Measurements from ENCODE around the gene ATG101. TPM values are rescaled to one million over a fixed set of nuclear protein-coding genes. Genes with fewer than 3 reads are reported as not detected.

ATG101 gene
- total RNA-seq, 1 donor from 2014 or later: 66.2 TPM

DNA sequence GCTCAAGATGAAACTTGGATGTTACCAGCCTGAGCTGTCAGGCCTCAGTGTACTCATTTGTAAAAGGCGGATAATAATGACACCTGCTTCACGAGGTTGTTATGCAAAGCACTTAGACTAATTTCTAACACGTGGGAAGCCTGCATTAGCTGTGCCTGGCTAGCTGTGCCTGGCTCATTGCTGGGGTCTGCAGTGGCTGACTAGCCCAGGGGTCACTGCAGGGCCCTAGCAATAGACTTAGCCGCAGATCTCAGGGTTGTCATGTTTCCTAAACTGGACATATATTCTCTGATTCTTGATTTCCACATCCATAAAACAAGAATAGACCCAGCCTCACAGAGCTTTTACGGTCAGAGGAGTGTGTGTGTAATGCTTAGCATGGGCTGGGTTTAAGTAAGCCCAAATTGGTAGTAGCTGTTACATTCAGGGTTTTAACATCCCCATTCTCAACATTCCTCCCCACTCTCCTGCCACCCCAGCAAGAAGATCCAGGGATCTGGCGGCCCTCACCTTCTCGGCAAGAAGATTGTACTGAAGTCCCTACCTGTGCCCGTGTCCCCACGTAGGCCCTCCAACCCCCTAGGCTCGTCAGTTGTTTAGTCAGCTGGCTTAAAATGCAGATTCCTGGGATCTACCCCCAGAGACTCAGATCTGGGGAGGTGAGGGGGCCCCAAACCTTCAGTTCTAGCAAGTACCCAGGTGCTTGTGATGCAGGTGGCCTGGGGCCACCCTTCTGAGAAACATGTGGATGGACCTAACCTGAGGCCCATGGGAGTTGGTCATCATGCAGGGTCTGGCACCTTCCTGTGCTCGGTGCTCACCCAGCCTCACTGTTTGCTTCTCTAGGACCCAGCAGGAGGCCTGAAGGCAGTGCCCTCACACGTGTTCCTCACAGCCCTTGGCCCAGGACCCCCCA, 9.9 kb upstream of the ATG101 start:
- DNase-seq (ENCODE audit: low read depth): no peak
- H3K4me3 ChIP-seq (ENCODE audit: low read depth, low read length): no peak overlapping the region
- no peak for TF ChIP-seq CTCF (conservative IDR thresholded peaks at IDR 0.05; ENCODE audit: low read depth, low read length)

DNA sequence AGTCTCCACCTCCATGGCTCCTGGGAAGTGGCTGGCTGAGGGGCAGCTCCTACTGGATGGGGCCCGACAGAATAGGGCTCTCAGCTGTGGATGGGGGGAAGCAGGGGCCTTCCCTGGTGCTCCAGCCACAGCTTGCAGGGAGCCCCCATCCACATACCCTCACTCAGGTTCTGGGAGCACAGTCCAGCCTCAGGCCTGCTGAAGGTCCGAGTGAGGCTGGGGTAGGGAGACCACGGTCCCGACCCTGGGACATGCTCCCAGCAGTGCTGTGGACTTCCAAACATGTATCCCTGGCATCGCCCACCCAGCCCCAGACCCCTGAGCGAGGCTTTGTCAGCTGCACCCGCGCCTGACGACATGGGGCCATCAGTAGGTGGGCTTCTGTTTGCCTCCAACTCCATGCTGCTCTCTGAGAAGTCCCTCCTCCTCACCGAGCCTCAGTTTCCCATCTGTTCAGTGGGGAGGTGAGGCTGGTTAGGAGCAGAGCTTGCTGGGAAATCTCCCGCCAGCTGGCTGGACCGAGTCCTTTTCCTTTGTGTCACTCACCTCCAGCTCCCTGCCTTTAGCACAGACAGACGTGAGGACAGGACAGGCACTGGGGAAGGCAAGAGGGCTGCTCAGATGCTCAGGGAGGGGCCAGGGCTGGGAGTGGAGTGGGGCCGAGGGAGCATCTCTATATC, 9.1 kb upstream of the ATG101 start:
- no peak for DNase-seq (ENCODE audit: low read depth)
- no peak overlapping the region for H3K4me3 ChIP-seq (ENCODE audit: low read depth, low read length)
- TF ChIP-seq CTCF (conservative IDR thresholded peaks at IDR 0.05; ENCODE audit: low read depth, low read length): no peak

DNA sequence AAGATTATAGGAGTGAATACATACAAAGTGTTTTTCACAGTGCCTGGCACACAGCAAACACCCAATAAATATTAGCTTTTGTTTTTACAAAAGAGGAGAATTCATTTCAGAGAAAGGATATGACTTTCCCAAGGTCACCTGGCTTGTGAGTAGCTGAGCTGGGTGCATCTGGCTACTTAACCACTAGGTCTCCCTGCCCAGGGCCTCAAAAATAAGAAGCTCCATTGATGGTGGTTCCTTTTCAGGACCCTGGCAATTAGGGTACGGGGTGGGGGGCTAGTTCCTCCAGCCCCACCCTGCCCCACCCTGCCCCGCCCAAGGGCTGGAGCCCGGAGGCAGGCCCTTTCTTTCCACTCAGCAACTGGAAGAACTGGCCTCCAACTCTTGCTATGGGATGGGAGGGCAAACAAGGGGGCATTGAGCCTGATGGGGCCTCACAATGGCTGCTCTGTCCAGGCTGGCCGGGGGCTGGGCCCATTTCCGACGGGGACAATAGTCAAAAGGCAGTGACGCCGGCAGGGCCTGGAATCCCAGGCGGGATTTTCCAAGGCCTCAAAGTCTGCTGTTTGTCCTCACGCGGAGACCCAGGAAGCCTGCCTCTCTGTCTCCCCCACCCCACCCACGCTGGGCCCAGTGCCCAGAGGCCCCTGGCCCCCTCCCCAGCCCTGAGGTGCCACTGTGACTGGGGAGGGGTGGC, 8.2 kb upstream of the ATG101 start:
- no peak for DNase-seq (ENCODE audit: low read depth)
- TF ChIP-seq CTCF (conservative IDR thresholded peaks at IDR 0.05; ENCODE audit: low read depth, low read length): no peak
- H3K4me3 ChIP-seq (ENCODE audit: low read depth, low read length): no peak overlapping the region

DNA sequence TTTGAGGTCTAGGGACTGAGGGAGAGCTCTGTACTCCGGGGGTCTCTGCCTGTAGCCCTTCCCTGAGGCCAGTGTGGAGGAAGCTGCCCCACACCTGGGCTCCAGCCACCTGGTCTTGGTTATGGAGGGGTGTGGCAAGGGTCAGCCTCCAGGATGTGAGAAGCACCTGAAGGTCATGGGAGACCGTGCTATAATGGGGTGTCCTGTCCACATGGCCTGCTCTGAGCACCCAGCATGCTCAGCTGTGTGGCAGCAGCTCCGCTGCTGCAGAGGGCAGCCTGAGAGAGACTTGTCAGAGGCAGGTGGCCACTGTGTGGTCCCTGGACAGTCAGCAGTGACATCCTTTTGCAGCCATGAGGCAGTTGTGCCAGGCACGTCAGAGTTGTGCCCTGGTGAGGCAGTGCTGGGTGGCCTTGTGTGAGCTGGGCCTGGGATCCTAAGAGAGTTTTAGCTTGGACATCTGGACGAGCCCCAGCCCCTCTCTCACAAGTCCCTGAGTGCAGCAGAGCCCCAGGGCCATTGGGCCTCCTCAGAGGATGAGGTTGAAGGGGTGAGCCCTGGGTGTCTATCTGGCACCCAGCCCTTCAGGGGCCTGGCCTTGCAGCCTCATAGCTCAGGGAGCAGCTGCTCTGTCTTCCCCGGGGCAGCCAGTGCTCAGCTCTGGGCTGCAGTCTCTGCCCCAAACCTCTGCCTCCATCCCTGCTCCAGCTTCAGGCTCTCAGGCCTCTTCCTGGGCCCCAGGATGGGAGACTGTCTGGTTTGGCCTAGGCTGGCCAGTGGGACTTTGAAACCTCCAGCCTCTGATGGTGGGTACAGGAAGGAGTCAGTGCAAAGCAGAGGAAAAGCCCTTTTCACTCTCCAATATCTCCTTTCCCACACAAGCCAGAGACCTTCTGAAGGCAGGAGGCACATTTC, 7.4 kb upstream of the ATG101 start:
- no peak for TF ChIP-seq CTCF (conservative IDR thresholded peaks at IDR 0.05; ENCODE audit: low read depth, low read length)
- H3K4me3 ChIP-seq (ENCODE audit: low read depth, low read length): no peak overlapping the region
- DNase-seq (ENCODE audit: low read depth): no peak

- no peak overlapping the region for H3K4me3 ChIP-seq (ENCODE audit: low read depth, low read length)
- no peak for DNase-seq (ENCODE audit: low read depth)
- no peak for TF ChIP-seq CTCF (conservative IDR thresholded peaks at IDR 0.05; ENCODE audit: low read depth, low read length)
Measured at GRCh38 chr12:52063082-52063924, 6.5 kb upstream of the ATG101 start.
